KOPT-K1 (cell line): Measurements from ENCODE around the gene ACTR5.

Experiments used
- H3K27ac ChIP-seq: fragments of 200-600 bp; sonication (generic); 2 replicates; pipeline ENCODE4 v1.5.1; 2016; ENCODE audit warnings: antibody characterized with exemption, mild to moderate bottlenecking, low read depth, low read length; ENCODE audit not compliant: poor library complexity, severe bottlenecking
- H3K36me3 ChIP-seq: fragments of 200-600 bp; sonication (generic); 2 replicates; pipeline ENCODE4 v1.5.1; 2017; ENCODE audit warnings: antibody characterized with exemption, mild to moderate bottlenecking, low read length, moderate library complexity; ENCODE audit not compliant: insufficient read depth
- H3K9me3 ChIP-seq: fragments of 200-600 bp; sonication (generic); 2 replicates; pipeline ENCODE4 v1.5.1; 2017; ENCODE audit warnings: antibody characterized with exemption, low read length, mild to moderate bottlenecking; ENCODE audit not compliant: insufficient read depth, poor library complexity, severe bottlenecking

ACTR5 gene

GRCh38 chr20:38747495-38748096, 664 bp upstream of the ACTR5 start:
- Histone ChIP-seq H3K27ac (peak overlapping the region; percentile 57), H3K36me3 (peaks cover 21% of the 10 kb centered on the region), H3K9me3 (no peaks in the 10 kb centered on the region)

- peak overlapping the region; percentile 57 for H3K27ac ChIP-seq
- peaks cover 30% of the 10 kb centered on the region for H3K36me3 ChIP-seq
These were observed 545 bp downstream of the ACTR5 start for GRCh38 chr20:38748861-38749149.

GRCh38 chr20:38751360-38751976, 3.2 kb downstream of the ACTR5 start:
- Histone ChIP-seq H3K27ac (no peak overlapping the region), H3K9me3 (no peaks in the 10 kb centered on the region), H3K36me3 (peaks cover 55% of the 10 kb centered on the region)

More at GRCh38 chr20:38748861-38749149, 545 bp downstream of the ACTR5 start:
- no peaks in the 10 kb centered on the region for H3K9me3 ChIP-seq

GRCh38 chr20:38752029-38752428, 3.8 kb downstream of the ACTR5 start:
- Histone ChIP-seq H3K36me3 (peaks cover 60% of the 10 kb centered on the region), H3K9me3 (no peaks in the 10 kb centered on the region)

GRCh38 chr20:38754924-38755323, 6.7 kb downstream of the ACTR5 start:
- Histone ChIP-seq H3K27ac (no peak overlapping the region), H3K9me3 (no peaks in the 10 kb centered on the region)

More at GRCh38 chr20:38752029-38752428, 3.8 kb downstream of the ACTR5 start:
- H3K27ac ChIP-seq, result no peak overlapping the region

GRCh38 chr20:38755324-38755910, 7.2 kb downstream of the ACTR5 start:
- H3K36me3 ChIP-seq, result peaks cover 92% of the 10 kb centered on the region
- H3K9me3 ChIP-seq, result no peaks in the 10 kb centered on the region
- no peak overlapping the region for H3K27ac ChIP-seq

More at GRCh38 chr20:38754924-38755323, 6.7 kb downstream of the ACTR5 start:
- peaks cover 88% of the 10 kb centered on the region for H3K36me3 ChIP-seq

GRCh38 chr20:38757145-38757775, 9.0 kb downstream of the ACTR5 start:
- Histone ChIP-seq H3K9me3 (no peaks in the 10 kb centered on the region), H3K36me3 (peaks cover 94% of the 10 kb centered on the region), H3K27ac (no peak overlapping the region)

- Histone ChIP-seq H3K36me3 (peaks cover 97% of the 10 kb centered on the region), H3K27ac (no peak overlapping the region), H3K9me3 (no peaks in the 10 kb centered on the region)
These were observed 10.8 kb downstream of the ACTR5 start for GRCh38 chr20:38759106-38759505.

- H3K27ac ChIP-seq, result no peak overlapping the region
- peaks cover 99% of the 10 kb centered on the region for H3K36me3 ChIP-seq
- no peaks in the 10 kb centered on the region for H3K9me3 ChIP-seq
These were observed 12.7 kb downstream of the ACTR5 start for GRCh38 chr20:38760978-38761377.

- Histone ChIP-seq H3K9me3 (no peaks in the 10 kb centered on the region), H3K27ac (no peak overlapping the region), H3K36me3 (peaks cover 96% of the 10 kb centered on the region)
These were observed 13.9 kb downstream of the ACTR5 start for GRCh38 chr20:38762174-38762573.

- no peaks in the 10 kb centered on the region for H3K9me3 ChIP-seq
- H3K27ac ChIP-seq, result no peak overlapping the region
- peaks cover 97% of the 10 kb centered on the region for H3K36me3 ChIP-seq
These were observed 15.4 kb downstream of the ACTR5 start for GRCh38 chr20:38763616-38764015.

GRCh38 chr20:38764567-38765318, 16.5 kb downstream of the ACTR5 start:
- peaks cover 97% of the 10 kb centered on the region for H3K36me3 ChIP-seq
- H3K27ac ChIP-seq, result no peak overlapping the region
- no peaks in the 10 kb centered on the region for H3K9me3 ChIP-seq

GRCh38 chr20:38766071-38766470, 17.8 kb downstream of the ACTR5 start:
- no peak overlapping the region for H3K27ac ChIP-seq
- H3K9me3 ChIP-seq, result no peaks in the 10 kb centered on the region
- H3K36me3 ChIP-seq, result peaks cover 97% of the 10 kb centered on the region

- no peak overlapping the region for H3K27ac ChIP-seq
- H3K36me3 ChIP-seq, result peaks cover 97% of the 10 kb centered on the region
- peaks cover 10% of the 10 kb centered on the region for H3K9me3 ChIP-seq
These were observed 21.4 kb downstream of the ACTR5 start for GRCh38 chr20:38769376-38770295.
